Mucosa of gallbladder (tissue), 1 donor: ENCODE data around the gene ANKH. TPM values are rescaled to one million over a fixed set of nuclear protein-coding genes. Genes with fewer than 3 reads are reported as not detected.
"Not testable (repeated sequence)": the region's sequence is repeated elsewhere in the genome, so short reads cannot be mapped to it uniquely, and the experiment has no call there.

Experiments
- DNase-seq: peaks from one replicate; pipeline ENCODE4 v3.0.0-alpha.2; 2020; ENCODE audit warnings: low spot score
- total RNA-seq: library from RNA; stranded (reverse); gene quantifications from one replicate; pipeline ENCODE4 v1.2.1, GENCODE V29; 2021
- donor health status: DM: no; HTN: no; CAD: no.

Gene ANKH
- total RNA-seq, 1 donor from 2014 or later, result 73.7 TPM

- DNase-seq, result no peak
Measured at GRCh38 chr5:14829396-14829795, 42.2 kb downstream of the ANKH start.

DNA sequence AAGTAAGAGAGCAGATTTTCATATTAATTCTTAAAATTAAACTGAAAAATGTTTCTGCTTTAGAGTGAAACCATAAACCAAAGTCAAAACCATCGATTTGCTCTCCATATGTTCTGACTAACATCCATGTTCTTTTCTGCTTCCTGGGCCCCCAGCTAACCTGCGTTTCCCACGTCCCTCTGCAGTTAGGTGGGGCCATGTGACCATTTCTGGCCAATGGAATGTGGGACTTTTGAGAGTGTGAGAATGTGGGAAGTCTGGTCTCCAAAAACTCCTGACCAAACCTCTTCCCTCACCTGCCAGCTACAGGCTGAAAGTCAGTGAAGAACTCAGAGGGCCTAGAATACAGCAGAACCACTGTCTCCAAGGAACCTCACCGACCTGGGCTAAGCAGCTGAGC, 44.9 kb downstream of the ANKH start:
- no peak for DNase-seq

DNA sequence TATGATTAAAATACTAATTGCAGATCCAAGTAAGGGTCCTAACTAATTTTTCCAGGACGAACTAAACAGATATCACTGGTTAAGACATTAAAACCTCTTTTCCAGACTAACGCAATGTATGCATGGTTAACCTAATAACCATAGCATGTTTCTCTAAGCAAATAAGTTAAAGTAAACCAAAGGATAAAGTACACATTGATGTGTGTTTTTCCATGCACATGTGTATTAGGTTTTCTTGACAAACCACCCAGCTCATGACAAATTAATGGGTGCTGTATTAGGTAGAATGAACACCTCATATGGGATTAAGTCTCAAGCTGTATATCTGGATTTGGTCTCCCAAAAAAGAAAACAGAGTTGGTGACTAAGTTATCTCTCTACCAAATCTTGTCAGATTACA, 45.6 kb downstream of the ANKH start:
- DNase-seq, result no peak

GRCh38 chr5:14824499-14824898, 47.1 kb downstream of the ANKH start:
- no peak for DNase-seq

- no peak for DNase-seq
Measured at GRCh38 chr5:14821100-14821845, 50.3 kb downstream of the ANKH start.

DNA sequence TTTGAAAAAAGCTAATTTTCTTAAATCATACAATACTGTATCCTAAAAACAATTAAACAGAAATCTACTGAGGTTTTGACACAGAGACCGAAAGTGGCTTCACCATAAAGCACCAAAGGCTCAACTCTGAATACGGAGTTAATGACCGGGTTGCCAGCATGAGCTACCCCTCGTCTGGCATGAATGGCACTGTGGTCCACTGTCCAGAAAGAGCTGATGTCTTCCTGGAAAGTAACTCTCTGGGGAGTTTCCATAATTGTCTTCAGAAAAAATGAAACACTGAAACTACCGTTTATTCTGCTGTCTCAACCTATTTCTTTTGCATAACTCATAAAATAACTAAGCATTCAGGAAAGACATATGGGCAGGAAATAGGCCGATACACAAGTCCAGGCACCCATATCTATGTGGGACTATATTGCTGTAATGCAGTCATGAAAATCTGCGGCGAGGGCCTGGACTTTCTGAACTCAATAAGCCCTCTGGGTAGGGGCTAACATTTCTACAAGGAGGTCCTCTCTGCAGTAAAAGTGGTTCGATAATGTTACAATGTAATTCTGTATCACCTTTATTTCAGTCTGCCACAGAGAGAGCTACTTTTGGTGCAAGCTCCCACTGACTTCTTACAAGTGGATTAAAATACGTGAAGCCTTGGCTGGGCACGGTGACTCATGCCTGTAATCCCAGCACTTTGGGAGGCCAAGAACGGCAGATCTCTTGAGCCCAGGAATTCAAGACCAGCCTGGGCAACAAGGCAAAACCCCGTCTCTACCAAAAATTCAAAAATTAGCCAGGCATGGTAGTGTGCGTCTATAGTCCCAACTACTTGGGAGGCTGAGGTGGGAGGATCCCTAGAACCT, 52.4 kb downstream of the ANKH start:
- no peak for DNase-seq

GRCh38 chr5:14817762-14818136, 53.8 kb downstream of the ANKH start:
- DNase-seq, result not testable (repeated sequence)

DNA sequence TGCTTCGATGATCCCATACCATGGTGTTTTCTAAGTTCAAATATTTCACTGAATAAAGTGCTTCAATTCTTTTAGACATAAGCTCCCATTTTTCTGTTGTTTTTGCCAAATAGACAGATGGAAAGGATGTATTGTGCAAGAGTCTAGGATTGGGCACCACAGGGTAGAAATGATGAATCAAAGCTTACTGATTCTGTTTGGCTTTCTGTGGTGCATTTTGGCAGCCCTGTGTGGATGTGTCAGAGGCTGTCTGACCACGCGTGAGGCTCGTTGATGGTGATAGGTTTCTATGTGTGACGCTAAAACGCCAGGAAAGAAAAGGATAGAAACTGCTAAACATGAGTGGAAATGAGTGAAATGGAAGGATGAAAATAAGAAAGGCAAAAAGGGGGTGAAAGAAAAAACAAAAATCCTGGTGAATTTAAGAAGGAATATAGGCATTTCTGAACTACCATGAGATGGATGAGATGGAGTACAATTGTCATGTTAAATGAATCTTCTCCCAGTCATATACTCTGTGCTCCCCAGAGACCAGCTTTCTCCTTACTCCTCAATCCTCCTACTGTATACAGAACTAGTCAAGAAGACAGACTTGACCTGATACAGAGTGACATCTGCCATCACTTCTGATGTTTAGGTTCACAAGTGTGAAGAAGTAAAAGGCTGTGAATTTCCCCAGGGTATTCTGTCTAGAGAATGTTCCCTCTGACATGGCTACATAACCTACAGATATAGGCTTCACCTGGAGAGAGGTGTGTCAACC, 54.4 kb downstream of the ANKH start:
- no peak for DNase-seq

DNA sequence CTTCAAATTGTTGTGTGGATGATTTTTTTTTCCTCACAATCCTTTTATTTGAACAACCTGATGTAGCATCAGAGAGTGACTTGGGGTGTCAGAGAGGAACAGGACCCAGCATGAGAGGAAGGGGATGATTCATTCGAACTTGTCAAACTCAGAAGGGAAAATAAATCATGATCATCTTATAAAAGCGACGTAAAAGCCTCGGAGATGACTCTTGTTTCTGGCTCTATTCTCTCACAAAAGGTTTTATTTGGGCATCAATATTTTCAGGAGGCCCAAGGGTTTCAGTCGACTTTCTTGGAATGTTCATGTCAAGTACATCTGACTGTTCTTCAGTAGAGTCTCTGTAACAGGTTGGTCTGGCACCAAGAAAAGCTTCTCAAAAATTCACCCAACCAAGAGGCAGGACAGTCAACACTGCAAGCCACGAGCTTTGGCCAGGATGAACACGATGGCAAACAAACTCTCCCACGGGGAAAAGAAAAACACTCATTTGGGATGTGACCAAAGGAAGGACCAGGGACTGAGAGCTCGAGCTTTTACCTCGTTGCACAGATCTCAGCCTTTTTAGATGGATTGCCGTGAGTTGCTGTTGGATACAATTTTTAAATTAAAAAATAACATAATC, 55.1 kb downstream of the ANKH start:
- no peak for DNase-seq

GRCh38 chr5:14813747-14814146, 57.8 kb downstream of the ANKH start:
- no peak for DNase-seq

- DNase-seq, result no peak
Measured at GRCh38 chr5:14812166-14812565, 59.4 kb downstream of the ANKH start.

DNA sequence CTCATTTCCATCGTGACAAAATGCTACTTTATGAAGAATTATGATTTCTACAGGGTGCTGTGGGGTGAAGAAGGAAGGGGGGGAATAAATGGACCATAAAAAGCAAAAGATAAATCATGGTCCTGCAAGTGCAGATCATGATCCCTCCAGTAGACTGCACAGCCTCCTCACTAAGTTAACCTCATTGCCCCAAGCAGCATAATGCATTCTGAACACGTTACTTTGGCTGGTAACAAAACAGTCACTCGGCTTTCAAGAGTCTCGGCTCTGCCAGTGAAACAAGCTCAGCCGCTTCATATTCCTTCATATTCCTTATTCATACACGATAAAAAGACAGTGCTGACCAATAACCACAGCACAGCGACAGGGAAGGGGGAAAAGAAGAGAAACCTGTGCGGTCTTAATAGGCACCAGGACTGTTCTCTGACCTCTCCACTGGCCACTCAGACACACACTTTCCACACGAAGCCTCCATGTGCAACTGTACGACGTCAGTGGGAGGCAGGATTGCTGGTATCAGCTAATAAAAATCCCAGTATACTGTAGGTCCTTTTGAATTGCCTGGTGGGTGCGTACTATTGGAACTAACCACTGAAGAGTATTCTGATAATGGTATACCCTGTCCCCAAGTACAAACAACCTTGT, 60.5 kb downstream of the ANKH start:
- no peak for DNase-seq

DNA sequence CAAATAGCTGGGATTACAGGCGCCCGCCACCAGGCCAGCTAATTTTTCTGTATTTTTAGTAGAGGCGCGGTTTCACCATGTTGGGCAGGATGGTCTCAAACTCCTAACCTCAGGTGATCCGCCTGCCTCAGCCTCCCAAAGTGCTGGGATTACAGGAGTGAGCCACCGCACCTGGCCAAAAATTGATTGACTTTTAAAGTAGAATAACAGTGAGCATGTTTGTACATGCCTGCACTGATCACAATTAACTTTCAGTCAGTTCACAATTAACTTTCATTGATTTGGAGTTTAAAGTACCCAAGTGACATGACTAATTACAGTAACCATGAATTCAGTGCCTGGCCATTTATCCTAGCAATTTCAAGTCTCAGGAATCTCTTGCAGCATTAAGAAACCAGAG, 61.3 kb downstream of the ANKH start:
- peak; percentile 12 for DNase-seq

DNA sequence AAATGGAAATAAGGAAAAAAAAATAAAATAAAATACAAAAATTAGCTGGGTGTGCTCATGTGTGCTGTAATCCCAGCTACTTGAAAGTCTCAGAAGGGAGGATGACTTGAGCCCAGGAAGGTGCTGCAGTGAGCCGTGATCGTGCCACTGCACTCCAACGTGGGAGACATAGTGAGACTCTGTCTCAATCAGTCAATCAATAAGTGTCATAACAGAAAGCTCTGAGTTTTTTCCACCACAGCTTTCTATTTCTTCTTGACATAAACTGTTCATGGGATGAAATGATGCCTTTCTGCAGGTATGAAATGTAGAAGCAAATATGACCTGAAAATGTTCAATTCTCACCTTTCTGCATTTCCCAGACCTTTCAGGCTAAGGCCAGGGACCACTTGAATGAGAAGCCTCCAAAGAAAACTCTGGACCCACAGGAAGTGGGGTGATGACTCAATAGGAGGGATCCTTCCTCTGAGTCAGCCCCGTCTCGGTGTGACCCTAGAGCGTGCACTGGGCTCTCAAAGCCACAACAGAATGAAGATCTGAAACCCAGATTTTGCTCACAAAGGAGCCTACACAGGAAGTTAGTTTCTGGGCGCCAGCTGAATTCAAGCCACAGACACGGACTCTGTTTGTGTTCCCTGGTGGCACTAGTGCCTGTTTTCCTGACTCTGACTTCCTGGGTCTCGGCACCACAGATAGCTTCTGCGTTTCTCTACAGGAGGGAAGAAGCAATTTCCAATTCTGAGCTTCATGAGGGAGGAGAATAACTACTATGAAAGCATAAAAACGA, 62.0 kb downstream of the ANKH start:
- DNase-seq, result peak; percentile 56

DNA sequence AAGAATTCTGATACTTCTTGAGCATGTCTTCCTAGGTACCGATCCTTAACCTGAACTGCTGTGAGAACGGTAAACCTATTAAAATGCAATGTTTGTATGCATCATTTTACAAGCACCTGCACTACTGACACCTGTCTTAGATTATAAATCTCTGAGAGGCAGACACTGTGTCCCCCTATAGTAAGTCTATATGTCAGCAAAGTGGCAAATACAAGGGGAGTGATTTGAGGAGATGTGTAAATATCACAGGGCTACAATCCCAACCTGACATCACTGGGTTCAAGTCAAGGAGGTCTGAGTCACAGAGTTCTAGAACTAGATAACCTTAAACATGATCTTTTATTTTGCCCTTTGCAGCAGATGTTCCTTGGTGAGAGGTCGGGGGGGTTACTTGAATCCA, 64.1 kb downstream of the ANKH start:
- DNase-seq, result no peak

GRCh38 chr5:14806456-14806855, 65.1 kb downstream of the ANKH start:
- DNase-seq, result peak; percentile 21

GRCh38 chr5:14802541-14802940, 69.0 kb downstream of the ANKH start:
- no peak for DNase-seq

- no peak for DNase-seq
Measured at GRCh38 chr5:14801792-14802191, 69.8 kb downstream of the ANKH start.

DNA sequence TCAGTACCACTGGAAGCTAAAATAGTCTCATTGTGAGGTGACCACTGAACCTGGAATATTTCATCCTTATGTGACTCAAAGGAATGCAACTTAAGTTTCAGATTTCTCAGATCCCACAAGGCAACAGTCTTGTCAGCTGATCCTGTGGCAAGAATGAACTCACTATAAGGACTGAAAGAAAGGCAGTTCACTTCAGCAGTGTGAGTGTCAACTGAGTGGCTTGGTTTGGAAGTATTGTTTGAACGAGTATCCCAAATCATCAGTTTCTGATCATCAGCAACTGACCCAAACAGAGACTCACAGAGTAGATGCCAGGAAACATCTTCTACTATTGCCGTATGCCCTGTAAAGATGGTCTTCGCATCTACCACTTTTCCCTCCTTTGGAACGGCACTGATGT, 74.2 kb downstream of the ANKH start:
- DNase-seq, result not testable (repeated sequence)

DNA sequence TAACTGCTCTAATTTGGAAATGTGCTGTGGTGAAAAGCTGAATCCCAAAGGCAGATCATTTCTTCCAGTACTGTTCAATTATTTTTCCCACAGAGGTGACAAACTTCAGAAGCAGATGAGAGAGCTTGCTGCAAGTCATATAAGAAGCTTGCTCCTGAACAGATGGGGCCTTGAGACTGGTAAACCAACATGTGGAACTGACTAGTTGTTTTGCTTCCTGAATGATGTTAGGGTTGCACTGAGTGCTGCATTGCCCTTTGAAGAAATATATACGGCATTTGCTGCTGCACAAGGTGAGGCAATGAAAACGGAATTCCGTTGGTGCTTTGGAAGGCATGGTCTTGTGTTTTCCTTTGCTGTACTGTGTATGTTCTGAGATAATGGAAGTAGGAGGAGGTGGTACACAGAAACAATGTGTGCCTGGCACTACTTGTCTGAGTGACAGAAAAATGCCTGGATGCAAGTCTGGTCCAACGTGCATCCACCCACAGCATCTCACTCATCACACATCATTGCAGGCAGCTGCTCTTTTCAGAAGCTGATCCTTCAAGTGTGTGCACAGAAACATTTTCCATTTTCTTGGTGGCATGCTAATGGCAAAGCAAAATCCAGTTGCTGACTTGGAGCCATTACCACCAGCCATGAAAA, 76.9 kb downstream of the ANKH start:
- no peak for DNase-seq
